Adrenal gland (tissue), 5 donors: ENCODE data around the gene MLIP.

ENCODE experiments used
- CTCF ChIP-seq, 6 experiments: fragments of 450-650 bp in 4 of 6; fragments of 200-600 bp in 2 of 6; sonication (generic) in 1 of 6; IDR thresholded peaks; 1 replicate in 5 of 6; 2 replicates in 1 of 6; pipeline versions ENCODE4 v1.5.1 to v1.8.0; 2016 to 2021; ENCODE audit warnings: antibody characterized with exemption in 6 of 6, mild to moderate bottlenecking in 2 of 6, moderate library complexity in 1 of 6
- POLR2A ChIP-seq, 2 donors: fragments of 450-650 bp; IDR thresholded peaks; one replicate each; pipeline ENCODE4 v1.6.1; 2017; ENCODE audit warnings: antibody characterized with exemption in 2 of 2, mild to moderate bottlenecking in 2 of 2, moderate library complexity in 1 of 2
- donor health status: DM: no; HTN: no; CAD: no.

GRCh38 chr6:54193560-54193959, 82.3 kb downstream of the MLIP start:
- no peak for TF ChIP-seq CTCF (IDR thresholded peaks at IDR 0.05)
- TF ChIP-seq POLR2A (IDR thresholded peaks at IDR 0.05): no peak
